ENCODE measurements around the gene SOHLH1.

DNA sequence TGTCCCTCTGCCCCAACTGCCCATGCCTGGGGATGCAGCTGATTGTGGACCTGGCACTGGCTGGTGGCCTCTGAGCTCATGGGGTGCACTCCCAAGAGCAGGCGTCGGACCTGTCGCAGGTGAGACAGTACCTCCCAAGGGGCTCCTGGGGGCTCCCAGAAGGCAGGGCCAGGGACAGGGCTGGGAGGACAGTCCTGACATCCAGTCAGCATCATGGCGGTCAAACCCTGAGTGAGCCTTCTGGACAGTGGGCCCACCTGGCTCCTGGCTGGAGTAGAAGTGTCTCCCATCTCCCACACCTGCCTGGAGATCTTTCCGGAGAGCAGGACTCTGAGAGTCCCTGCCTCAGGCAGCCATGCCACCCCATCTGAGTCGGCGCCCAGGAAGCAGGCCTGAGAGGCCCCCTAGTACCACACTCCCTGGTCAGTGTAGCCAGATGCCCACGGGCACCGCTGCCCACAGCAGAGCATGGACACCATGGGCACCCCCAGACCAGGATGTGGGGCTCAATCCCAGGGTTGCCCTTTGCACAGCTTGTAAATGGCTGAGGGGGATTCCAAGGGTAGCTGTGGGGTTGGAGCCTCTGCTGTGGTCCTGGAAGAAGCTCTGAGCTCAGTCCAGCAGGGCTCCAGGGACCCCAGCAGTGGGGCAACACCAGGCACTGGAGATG lies 29.5 kb downstream of the SOHLH1 start:
- TF ChIP-seq CREM (CRISPR knock-in tag; IDR thresholded peaks at IDR 0.05) = no peak
- no peak for TF ChIP-seq ZNF263 (CRISPR knock-in tag; IDR thresholded peaks at IDR 0.05; ENCODE audit: low read depth)
- TF ChIP-seq, protein P1, sequence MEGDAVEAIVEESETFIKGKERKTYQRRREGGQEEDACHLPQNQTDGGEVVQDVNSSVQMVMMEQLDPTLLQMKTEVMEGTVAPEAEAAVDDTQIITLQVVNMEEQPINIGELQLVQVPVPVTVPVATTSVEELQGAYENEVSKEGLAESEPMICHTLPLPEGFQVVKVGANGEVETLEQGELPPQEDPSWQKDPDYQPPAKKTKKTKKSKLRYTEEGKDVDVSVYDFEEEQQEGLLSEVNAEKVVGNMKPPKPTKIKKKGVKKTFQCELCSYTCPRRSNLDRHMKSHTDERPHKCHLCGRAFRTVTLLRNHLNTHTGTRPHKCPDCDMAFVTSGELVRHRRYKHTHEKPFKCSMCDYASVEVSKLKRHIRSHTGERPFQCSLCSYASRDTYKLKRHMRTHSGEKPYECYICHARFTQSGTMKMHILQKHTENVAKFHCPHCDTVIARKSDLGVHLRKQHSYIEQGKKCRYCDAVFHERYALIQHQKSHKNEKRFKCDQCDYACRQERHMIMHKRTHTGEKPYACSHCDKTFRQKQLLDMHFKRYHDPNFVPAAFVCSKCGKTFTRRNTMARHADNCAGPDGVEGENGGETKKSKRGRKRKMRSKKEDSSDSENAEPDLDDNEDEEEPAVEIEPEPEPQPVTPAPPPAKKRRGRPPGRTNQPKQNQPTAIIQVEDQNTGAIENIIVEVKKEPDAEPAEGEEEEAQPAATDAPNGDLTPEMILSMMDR (IDR thresholded peaks at IDR 0.05) = no peak
- TF ChIP-seq CREB1 (CRISPR knock-in tag; IDR thresholded peaks at IDR 0.05) = no peak
- no peak for TF ChIP-seq ZNF121 (CRISPR knock-in tag; IDR thresholded peaks at IDR 0.05)
- TF ChIP-seq, protein P2, sequence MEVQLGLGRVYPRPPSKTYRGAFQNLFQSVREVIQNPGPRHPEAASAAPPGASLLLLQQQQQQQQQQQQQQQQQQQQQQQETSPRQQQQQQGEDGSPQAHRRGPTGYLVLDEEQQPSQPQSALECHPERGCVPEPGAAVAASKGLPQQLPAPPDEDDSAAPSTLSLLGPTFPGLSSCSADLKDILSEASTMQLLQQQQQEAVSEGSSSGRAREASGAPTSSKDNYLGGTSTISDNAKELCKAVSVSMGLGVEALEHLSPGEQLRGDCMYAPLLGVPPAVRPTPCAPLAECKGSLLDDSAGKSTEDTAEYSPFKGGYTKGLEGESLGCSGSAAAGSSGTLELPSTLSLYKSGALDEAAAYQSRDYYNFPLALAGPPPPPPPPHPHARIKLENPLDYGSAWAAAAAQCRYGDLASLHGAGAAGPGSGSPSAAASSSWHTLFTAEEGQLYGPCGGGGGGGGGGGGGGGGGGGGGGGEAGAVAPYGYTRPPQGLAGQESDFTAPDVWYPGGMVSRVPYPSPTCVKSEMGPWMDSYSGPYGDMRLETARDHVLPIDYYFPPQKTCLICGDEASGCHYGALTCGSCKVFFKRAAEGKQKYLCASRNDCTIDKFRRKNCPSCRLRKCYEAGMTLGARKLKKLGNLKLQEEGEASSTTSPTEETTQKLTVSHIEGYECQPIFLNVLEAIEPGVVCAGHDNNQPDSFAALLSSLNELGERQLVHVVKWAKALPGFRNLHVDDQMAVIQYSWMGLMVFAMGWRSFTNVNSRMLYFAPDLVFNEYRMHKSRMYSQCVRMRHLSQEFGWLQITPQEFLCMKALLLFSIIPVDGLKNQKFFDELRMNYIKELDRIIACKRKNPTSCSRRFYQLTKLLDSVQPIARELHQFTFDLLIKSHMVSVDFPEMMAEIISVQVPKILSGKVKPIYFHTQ (CRISPR knock-in tag; IDR thresholded peaks at IDR 0.05) = no peak
- TF ChIP-seq, protein P3, sequence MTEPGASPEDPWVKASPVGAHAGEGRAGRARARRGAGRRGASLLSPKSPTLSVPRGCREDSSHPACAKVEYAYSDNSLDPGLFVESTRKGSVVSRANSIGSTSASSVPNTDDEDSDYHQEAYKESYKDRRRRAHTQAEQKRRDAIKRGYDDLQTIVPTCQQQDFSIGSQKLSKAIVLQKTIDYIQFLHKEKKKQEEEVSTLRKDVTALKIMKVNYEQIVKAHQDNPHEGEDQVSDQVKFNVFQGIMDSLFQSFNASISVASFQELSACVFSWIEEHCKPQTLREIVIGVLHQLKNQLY (CRISPR knock-in tag; IDR thresholded peaks at IDR 0.05) = no peak
- no peak for TF ChIP-seq ZBTB21 (CRISPR knock-in tag; IDR thresholded peaks at IDR 0.05; ENCODE audit: borderline replicate concordance)
- TF ChIP-seq, protein P4, sequence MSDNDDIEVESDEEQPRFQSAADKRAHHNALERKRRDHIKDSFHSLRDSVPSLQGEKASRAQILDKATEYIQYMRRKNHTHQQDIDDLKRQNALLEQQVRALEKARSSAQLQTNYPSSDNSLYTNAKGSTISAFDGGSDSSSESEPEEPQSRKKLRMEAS (CRISPR knock-in tag; IDR thresholded peaks at IDR 0.05) = no peak

Data from WTC11 (cell line).